Choroid plexus epithelial cell (primary cell): ENCODE measurements around the gene ANKMY2.

Source experiments
- DNase-seq: peaks from one replicate; pipeline ENCODE4 v3.0.0-alpha.2; 2010; ENCODE audit warnings: low read depth
- H3K4me3 ChIP-seq: 2 replicates; pipeline ENCODE4 v1.5.1; 2011; ENCODE audit warnings: low read depth, mild to moderate bottlenecking, control low read depth, low read length, moderate library complexity
- TF ChIP-seq, protein P1 (sequence below): conservative IDR thresholded peaks from 2 replicates; pipeline ENCODE4 v1.5.1; 2011; ENCODE audit warnings: low read depth, mild to moderate bottlenecking, control low read depth, inconsistent platforms, low read length, moderate library complexity

Gene ANKMY2

DNA sequence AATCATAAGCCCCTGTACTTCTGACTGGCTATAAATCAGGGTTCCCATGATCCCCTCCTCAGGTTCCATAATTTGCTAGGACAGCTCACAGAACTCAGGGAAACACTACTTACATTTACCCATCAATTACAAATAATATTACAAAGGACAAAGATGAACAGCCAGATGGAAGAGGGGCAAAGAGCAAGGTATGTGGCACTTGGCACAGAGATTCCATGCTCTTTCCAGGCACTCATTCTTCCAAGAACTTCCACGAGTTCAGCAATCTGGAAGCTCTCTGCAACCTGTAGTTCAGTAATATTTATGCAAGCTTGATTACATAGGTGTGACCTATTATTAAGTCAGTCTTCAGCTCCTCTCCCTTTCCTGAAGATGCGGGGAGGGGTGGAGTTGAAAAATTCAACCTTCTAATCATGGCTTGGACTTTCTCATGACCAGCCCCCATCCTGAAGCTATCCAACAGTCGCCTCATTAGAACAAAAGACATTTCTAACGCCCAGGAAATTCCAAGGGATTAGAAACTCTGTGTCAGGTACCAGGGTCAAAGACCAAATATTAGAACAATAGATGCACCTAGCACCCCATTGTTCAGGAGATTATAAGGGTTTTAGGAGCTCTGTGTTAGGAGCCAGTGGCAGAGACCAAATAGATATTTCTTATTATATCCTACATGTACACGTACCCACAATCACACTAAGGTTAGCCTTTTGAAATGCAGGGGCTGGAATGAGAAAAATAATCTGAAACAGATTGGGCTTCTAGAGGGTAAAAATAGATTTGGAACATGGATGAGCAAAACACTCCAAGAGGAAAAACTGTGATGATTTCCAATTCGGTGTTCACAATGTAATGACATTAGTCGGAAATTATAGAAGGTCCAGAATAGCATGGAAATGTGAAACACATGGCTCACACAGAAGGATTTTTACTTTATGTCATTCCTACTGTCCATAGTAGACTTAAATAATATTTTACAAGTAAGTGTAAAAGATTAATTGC, 7.0 kb downstream of the ANKMY2 start:
- TF ChIP-seq, protein P1, sequence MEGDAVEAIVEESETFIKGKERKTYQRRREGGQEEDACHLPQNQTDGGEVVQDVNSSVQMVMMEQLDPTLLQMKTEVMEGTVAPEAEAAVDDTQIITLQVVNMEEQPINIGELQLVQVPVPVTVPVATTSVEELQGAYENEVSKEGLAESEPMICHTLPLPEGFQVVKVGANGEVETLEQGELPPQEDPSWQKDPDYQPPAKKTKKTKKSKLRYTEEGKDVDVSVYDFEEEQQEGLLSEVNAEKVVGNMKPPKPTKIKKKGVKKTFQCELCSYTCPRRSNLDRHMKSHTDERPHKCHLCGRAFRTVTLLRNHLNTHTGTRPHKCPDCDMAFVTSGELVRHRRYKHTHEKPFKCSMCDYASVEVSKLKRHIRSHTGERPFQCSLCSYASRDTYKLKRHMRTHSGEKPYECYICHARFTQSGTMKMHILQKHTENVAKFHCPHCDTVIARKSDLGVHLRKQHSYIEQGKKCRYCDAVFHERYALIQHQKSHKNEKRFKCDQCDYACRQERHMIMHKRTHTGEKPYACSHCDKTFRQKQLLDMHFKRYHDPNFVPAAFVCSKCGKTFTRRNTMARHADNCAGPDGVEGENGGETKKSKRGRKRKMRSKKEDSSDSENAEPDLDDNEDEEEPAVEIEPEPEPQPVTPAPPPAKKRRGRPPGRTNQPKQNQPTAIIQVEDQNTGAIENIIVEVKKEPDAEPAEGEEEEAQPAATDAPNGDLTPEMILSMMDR, result no peak
- no peak for DNase-seq

DNA sequence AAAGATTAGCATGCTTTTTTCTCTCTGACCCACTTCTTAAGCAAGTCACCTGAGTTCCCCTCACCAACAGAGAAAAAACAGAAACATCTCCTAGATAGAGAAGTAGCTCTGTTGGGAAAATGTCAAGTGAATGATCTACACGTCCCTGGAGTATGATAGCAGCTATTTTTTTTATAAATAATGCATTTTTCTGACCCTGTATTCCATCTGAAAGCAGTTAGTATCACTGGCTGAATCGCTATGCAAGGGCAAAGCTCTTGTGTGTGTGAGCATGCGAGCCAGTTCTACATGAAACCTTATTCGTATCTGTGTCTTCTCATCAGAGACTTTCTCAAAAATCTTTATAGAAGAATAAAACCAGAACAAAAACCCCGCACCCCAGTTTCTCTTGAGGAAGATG, 8.2 kb downstream of the ANKMY2 start:
- DNase-seq, result no peak
- H3K4me3 ChIP-seq, result no peak overlapping the region
- TF ChIP-seq, protein P1, result no peak

More for the DNA sequence above, 7.0 kb downstream of the ANKMY2 start:
- no peak overlapping the region for H3K4me3 ChIP-seq

DNA sequence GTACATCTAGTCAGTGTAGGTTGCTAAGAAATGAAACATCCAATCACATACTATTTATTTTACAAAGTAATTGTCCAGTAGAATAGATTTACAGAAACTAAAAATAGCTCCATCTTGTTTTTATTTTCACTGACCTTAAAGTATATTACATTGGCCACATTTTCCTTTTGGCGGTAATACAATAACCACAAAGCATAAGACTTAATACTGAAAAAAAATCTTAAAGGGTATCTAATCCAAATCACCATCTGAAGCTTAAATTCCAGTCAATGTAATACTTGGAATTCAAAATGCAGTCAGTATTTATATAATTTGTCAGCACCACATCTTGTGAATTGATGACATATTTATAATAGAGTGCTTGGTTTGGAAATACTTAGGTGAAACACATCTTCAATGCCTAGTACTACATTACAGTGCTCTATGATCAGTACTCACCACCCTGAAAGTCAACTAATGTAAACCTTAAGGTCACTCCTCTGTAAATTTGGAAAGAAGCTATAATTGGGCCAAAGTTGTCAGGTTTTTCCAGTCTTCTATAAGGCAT, 8.9 kb downstream of the ANKMY2 start:
- peak; percentile 77 for DNase-seq
- TF ChIP-seq, protein P1, result no peak
- H3K4me3 ChIP-seq, result no peak overlapping the region

DNA sequence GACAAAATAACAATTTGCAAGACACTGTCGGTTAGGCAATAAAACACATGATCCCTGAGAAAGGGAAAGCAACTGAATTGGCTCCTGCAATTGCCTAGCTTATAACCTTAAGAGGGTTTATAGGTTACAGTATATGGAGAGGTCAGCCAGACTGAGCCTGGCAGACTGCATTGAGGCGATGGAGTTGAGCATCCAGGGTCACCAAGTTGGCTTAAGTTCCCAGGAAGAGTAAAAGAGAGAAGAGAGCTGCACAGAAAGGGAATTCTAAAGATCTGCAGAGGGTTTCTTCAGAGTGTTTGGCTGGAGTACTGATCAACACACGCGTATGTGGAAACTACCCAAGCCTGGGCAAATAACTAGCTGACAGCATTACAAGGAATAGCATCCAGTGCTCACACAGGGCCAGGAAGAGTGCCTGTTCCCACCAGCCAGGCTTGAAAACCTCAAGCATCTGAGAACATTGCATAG, 11.2 kb downstream of the ANKMY2 start:
- DNase-seq, result peak; percentile 80
- TF ChIP-seq, protein P1, result no peak
- H3K4me3 ChIP-seq, result no peak overlapping the region

DNA sequence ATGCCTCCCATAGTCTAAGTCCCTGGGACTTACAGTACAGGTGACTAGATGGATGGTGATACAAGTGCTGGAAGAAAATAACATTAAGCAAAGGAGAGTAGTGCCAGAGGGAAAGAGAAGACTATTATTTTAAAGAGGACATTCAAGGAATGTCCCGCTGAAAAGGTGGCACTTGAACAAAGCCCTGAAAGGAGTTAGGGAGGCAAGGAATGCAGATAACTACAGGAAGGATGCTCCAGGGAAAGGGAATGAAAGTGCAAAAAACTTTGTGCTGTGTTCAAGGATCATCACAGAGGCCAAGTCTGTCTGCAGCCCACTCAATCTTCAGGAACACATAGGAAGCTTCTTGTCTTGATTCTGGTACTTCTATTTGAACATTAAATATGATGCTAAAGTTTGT, 14.9 kb downstream of the ANKMY2 start:
- TF ChIP-seq, protein P1, result no peak
- no peak overlapping the region for H3K4me3 ChIP-seq
- no peak for DNase-seq

DNA sequence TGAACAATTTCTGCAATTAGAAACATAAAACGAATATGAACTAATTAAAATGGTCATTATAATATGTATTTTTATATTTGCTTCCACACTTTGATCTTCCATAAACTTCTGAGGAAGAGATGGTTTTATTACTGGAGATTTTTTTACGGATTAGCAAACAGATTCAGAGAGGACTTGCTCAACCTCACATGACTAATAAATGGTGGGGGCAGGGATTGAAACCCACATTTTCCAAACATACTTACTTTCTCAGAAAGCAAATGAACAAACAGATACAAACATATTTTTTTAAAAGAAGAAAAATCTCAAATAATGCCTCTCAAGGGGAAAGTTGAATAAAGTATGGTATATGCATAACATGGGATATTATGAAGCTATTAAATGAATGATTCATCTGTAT, 18.3 kb downstream of the ANKMY2 start:
- no peak overlapping the region for H3K4me3 ChIP-seq
- peak; percentile 65 for DNase-seq
- TF ChIP-seq, protein P1, result no peak
